Measurements from ENCODE around the gene TCF4. TPM values are rescaled to one million over a fixed set of nuclear protein-coding genes. Genes with fewer than 3 reads are reported as not detected.

TCF4 gene
- total and polyA plus RNA-seq, 2 donors (not counting 1 experiment from before 2014, with no cell fraction given): 68.5 to 353 TPM

DNA sequence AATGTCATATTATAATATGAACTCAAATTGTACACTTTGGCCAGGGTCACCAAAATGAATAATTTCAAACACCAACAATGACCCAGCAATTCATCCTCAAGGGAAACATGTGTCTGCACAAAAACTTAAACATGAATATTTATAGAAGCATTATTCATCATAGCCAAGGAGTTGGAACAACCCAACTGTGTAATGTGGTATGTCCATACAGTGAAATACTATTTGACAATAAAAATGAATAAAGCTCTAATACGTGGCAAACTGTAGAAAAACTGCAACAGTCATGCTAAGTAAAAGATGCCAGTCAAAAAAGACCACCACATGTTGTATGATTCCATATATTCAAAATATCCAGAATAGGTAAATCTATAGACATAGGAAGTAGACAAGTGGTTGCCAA lies 334.2 kb downstream of the TCF4 start:
- Histone ChIP-seq H2AFZ (ENCODE audit: insufficient read depth, low read depth, low read length, poor library complexity, severe bottlenecking) (no peak overlapping the region), H3K27ac (ENCODE audit: low read length in 2 of 2) (no peak overlapping the region), H4K20me1 (ENCODE audit: control insufficient read depth, insufficient read depth, low read length, poor library complexity, severe bottlenecking) (peaks cover 5% of the 10 kb centered on the region), H3K27me3 (replicated peaks in 1 of 4; ENCODE audit: control extremely low read depth in 1 of 4, control insufficient read depth in 3 of 4, insufficient read depth in 4 of 4, low read length in 3 of 4) (no peaks in the 10 kb centered on the region), H3K79me2 (ENCODE audit: control insufficient read depth, insufficient read depth, low read length) (peaks cover 42% of the 10 kb centered on the region), H3K4me2 (replicated peaks; ENCODE audit: low read depth, low read length, poor library complexity, severe bottlenecking) (no peak overlapping the region), H3K36me3 (replicated peaks in 1 of 2; ENCODE audit: control extremely low read depth in 1 of 2, control insufficient read depth in 1 of 2, extremely low read depth in 1 of 2, insufficient read depth in 2 of 2, low read length in 1 of 2) (peaks cover 22 to 82% of the 10 kb centered on the region in 2 experiments), H3K9me3 (ENCODE audit: control extremely low read depth in 1 of 3, control insufficient read depth in 2 of 3, insufficient read depth in 1 of 3, low read length in 2 of 3) (no peaks in the 10 kb centered on the region), H3K4me3 (ENCODE audit: control extremely low read depth in 1 of 5, extremely low read depth in 1 of 5, insufficient read depth in 1 of 5, low read depth in 2 of 5, low read length in 4 of 5) (no peak overlapping the region), H3K9ac (ENCODE audit: low read length) (no peak overlapping the region), H3K4me1 (ENCODE audit: control insufficient read depth in 2 of 2, insufficient read depth in 2 of 2, low read length in 2 of 2) (peaks cover 27 to 33% of the 10 kb centered on the region in 2 donors)
- ATAC-seq (ENCODE audit: low read depth) (no peak), DNase-seq (no peak)
- H3K27ac Mint-ChIP-seq: no peak overlapping the region
- no peaks in the 10 kb centered on the region for H3K9me3 Mint-ChIP-seq (ENCODE audit: insufficient read depth)
- peaks cover 45% of the 10 kb centered on the region for H3K4me1 Mint-ChIP-seq
- CTCF ChIA-PET: interaction anchor here (1.3 to 3.2 kb wide), 3 partner anchors 19 to 68 kb away, joined by 3 to 23 read pairs (median 4); no protein-coding TSS in a partner anchor
- intact Hi-C loops (cut with micrococcal nuclease): loop anchor here (2.0 kb wide), 1 partner anchor 19 kb away; no protein-coding TSS in a partner anchor
- TF ChIP-seq EZH2 (IDR thresholded peaks at IDR 0.05; ENCODE audit: borderline replicate concordance, insufficient read depth, low read depth, low read length, poor library complexity, severe bottlenecking): no peak
- TF ChIP-seq, protein P1, sequence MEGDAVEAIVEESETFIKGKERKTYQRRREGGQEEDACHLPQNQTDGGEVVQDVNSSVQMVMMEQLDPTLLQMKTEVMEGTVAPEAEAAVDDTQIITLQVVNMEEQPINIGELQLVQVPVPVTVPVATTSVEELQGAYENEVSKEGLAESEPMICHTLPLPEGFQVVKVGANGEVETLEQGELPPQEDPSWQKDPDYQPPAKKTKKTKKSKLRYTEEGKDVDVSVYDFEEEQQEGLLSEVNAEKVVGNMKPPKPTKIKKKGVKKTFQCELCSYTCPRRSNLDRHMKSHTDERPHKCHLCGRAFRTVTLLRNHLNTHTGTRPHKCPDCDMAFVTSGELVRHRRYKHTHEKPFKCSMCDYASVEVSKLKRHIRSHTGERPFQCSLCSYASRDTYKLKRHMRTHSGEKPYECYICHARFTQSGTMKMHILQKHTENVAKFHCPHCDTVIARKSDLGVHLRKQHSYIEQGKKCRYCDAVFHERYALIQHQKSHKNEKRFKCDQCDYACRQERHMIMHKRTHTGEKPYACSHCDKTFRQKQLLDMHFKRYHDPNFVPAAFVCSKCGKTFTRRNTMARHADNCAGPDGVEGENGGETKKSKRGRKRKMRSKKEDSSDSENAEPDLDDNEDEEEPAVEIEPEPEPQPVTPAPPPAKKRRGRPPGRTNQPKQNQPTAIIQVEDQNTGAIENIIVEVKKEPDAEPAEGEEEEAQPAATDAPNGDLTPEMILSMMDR (IDR thresholded peaks at IDR 0.05): no peak
- POLR2A ChIA-PET: no interaction called here
- no peaks in the 10 kb centered on the region for H3K27me3 Mint-ChIP-seq
- no peak overlapping the region for H3K4me3 Mint-ChIP-seq
- no CpG with 5 or more reads among the region's 1 CpG for WGBS (ENCODE audit: insufficient coverage)

DNA sequence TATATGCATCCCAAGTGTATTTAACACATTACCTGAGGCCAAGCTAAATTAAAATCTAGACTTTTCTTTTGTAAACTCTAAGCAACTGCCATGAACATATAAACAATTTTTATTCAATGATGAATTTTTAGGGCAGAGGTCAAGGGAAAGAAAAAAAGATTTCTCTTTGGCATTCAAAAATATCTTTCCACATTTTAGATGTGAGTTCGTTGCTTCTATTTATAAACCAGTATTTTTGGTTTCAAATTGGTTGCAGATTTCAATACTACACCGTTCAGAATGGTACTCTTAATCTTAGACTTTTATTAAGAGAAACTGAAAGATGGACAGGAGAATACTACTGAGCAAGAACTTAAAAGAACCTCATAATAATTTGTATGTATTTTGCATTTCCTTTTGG lies 335.1 kb downstream of the TCF4 start:
- no peaks in the 10 kb centered on the region for H3K9me3 ChIP-seq (ENCODE audit: control extremely low read depth in 1 of 3, control insufficient read depth in 2 of 3, insufficient read depth in 1 of 3, low read length in 2 of 3)
- H3K9ac ChIP-seq (ENCODE audit: low read length): no peak overlapping the region
- peaks cover 34 to 40% of the 10 kb centered on the region in 2 donors for H3K4me1 ChIP-seq (ENCODE audit: control insufficient read depth in 2 of 2, insufficient read depth in 2 of 2, low read length in 2 of 2)
- DNase-seq (no peak), ATAC-seq (ENCODE audit: low read depth) (no peak)
- intact Hi-C loops (cut with micrococcal nuclease): loop anchor here (1.0 to 2.0 kb wide), 3 partner anchors 9 to 18 kb away; no protein-coding TSS in a partner anchor
- no peak overlapping the region for H2AFZ ChIP-seq (ENCODE audit: insufficient read depth, low read depth, low read length, poor library complexity, severe bottlenecking)
- CTCF ChIA-PET: interaction anchor here (1.1 to 3.2 kb wide), 4 partner anchors 19 to 69 kb away, joined by 3 to 23 read pairs (median 4); no protein-coding TSS in a partner anchor
- H3K9me3 Mint-ChIP-seq (ENCODE audit: insufficient read depth): no peaks in the 10 kb centered on the region
- H3K27ac ChIP-seq (ENCODE audit: low read length in 2 of 2): peak overlapping the region in 1 of 2 donors; percentile 17
- peak overlapping the region; percentile 24 for H3K27ac Mint-ChIP-seq
- peak overlapping the region; percentile 62 for H3K4me3 Mint-ChIP-seq
- no peaks in the 10 kb centered on the region for H3K27me3 Mint-ChIP-seq
- no peak for TF ChIP-seq EZH2 (IDR thresholded peaks at IDR 0.05; ENCODE audit: borderline replicate concordance, insufficient read depth, low read depth, low read length, poor library complexity, severe bottlenecking)
- TF ChIP-seq, protein P1 (IDR thresholded peaks at IDR 0.05): no peak
- peaks cover 5% of the 10 kb centered on the region for H4K20me1 ChIP-seq (ENCODE audit: control insufficient read depth, insufficient read depth, low read length, poor library complexity, severe bottlenecking)
- POLR2A ChIA-PET: no interaction called here
- WGBS (ENCODE audit: insufficient coverage): no CpG with 5 or more reads among the region's 2 CpGs
- peaks cover 22 to 74% of the 10 kb centered on the region in 2 experiments for H3K36me3 ChIP-seq (replicated peaks in 1 of 2; ENCODE audit: control extremely low read depth in 1 of 2, control insufficient read depth in 1 of 2, extremely low read depth in 1 of 2, insufficient read depth in 2 of 2, low read length in 1 of 2)
- H3K4me1 Mint-ChIP-seq: peaks cover 51% of the 10 kb centered on the region
- peak overlapping the region; percentile 47 for H3K4me2 ChIP-seq (replicated peaks; ENCODE audit: low read depth, low read length, poor library complexity, severe bottlenecking)
- peak overlapping the region in 1 of 5 experiments; percentile 21 for H3K4me3 ChIP-seq (ENCODE audit: control extremely low read depth in 1 of 5, extremely low read depth in 1 of 5, insufficient read depth in 1 of 5, low read depth in 2 of 5, low read length in 4 of 5)
- H3K79me2 ChIP-seq (ENCODE audit: control insufficient read depth, insufficient read depth, low read length): peaks cover 34% of the 10 kb centered on the region
- no peaks in the 10 kb centered on the region for H3K27me3 ChIP-seq (replicated peaks in 1 of 4; ENCODE audit: control extremely low read depth in 1 of 4, control insufficient read depth in 3 of 4, insufficient read depth in 4 of 4, low read length in 3 of 4)

Measured in B cell (primary cell).